NCI-H146 treated with DMSO at 0.1 percent for 48 hours (cell line): Measurements from ENCODE around the gene RAB37.
A peak's percentile ranks its signal among the peaks of the same experiment; 100 is the strongest.

ENCODE experiments used
- DNase-seq: peaks from one replicate; lab custom pipeline; 2025; ENCODE audit not compliant: unreplicated experiment; lab: John Stamatoyannopoulos, UW

RAB37 gene

DNA sequence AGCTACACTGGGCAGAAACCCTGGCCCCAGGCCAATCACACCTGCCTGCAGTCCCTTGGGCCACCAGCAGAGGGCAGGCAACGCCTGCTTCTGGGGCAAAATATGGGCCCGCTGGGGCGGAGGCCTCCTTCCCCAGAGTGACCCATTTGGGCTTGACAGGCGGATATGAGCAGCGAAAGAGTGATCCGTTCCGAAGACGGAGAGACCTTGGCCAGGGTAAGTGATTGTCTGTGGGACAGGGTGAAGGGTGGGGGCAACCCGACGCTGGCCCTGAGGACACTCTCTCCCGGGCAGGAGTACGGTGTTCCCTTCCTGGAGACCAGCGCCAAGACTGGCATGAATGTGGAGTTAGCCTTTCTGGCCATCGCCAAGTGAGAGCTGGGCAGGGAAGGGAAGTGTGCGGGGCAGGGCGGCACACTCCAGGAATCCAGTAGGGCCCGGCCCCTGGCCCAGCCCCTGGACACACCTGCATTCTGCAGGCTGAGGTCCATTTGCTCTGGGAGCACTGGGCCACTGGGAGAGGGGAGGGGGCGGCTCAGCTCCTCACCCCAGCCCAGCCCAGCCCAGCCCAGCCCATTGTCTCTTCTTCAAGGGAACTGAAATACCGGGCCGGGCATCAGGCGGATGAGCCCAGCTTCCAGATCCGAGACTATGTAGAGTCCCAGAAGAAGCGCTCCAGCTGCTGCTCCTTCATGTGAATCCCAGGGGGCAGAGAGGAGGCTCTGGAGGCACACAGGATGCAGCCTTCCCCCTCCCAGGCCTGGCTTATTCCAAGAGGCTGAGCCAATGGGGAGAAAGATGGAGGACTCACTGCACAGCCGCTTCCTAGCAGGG lies 7.9 kb downstream of the RAB37 start:
- DNase-seq = peak; percentile 25

DNA sequence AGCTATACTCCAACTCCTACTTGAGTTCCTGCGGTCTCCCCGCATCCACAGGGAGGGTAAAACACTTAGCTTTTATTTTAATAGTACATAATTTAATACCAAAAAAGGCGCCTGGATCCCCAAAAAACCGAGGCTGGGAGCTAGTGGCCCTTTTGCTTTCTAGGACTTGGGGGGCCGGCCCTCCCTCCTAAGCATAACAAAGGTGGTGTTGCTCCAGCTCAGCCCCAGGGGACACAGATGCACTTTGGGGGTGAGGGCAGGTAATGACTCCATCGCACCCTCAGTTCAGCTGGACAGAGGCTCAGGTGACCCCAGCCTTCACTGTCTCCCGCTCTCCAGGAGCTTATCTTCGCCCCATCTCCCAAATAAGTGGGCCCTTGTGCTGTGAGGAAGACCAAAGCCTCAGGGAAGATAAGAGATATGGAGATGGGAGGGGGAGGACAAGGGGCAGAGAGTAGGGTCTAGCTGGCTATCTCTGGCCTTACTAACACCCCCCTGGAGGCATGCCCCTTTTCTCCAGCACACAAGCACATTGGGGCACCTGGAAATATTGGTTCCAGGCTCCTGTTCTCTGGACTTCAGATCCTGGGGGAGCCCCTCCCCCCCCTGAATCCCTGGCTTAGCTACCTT lies 8.6 kb downstream of the RAB37 start:
- no peak for DNase-seq

DNA sequence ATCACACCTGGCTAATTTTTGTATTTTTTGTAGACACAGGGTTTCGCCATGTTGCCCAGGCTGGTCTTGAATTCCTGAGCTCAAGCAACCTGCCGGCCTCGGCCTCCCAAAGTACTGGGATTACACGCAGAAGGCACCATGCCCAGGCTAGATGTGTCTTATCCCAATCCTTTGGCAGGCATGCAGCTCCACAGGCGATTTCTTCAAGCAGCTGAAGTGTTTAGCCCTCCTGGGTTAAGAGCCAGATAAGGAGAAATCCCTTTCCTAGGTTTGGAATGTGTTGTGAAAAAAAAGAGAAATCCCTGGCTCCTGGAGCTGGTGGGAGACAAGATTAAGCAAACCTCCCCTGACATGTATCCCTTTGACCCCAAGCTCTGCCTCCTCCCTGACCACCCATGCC lies 9.3 kb downstream of the RAB37 start:
- DNase-seq = no peak

DNA sequence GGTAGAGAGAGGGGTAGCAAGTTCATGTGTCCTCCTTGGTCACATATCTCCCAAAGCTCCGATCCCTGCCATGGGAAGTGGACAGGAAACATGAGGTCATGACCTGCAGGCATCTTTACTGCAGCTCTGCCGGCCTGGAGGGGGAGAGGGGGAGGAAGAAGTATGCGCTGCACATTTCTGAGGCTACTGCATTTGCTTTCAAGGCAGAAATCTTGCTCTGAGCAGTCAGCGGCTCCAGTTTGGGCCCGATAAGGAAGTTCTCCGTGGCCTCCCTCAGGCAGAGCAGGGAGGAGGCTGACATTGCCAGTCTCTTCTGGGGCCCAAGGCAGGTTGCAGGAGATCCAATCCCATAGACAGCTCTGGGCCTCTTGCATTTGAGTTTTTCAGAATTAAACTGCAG lies 9.9 kb downstream of the RAB37 start:
- DNase-seq = no peak

DNA sequence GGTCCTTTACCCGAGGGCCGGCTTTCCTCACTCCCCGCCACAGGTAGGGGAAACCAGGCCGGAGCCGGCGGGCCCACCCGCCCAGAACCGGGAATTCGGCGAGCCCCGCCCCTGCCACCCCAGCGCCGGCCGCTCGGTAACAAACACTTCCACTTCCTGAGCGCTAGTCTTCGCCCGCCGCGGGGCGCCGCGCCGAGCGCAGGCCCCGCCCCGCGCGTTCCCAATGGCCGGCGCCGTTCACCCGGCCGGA lies 11.1 kb downstream of the RAB37 start:
- no peak for DNase-seq

DNA sequence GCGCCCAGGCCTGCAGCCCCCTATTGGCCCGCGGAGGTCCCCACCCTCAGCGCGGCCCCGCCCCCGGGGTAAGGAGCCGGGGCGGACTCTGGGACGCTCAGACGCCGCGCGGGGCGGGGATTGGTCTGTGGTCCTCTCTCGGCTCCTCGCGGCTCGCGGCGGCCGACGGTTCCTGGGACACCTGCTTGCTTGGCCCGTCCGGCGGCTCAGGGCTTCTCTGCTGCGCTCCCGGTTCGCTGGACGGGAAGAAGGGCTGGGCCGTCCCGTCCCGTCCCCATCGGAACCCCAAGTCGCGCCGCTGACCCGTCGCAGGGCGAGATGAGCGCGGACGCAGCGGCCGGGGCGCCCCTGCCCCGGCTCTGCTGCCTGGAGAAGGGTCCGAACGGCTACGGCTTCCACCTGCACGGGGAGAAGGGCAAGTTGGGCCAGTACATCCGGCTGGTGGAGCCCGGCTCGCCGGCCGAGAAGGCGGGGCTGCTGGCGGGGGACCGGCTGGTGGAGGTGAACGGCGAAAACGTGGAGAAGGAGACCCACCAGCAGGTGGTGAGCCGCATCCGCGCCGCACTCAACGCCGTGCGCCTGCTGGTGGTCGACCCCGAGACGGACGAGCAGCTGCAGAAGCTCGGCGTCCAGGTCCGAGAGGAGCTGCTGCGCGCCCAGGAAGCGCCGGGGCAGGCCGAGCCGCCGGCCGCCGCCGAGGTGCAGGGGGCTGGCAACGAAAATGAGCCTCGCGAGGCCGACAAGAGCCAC lies 11.6 kb downstream of the RAB37 start, which contains the start of gene NHERF1:
Gene NHERF1, plus strand, starts transcription at position 100 of the 750 bp plus-strand sequence. Its CDS starts 219 bp downstream, at position 319.
- DNase-seq = peak; percentile 82

DNA sequence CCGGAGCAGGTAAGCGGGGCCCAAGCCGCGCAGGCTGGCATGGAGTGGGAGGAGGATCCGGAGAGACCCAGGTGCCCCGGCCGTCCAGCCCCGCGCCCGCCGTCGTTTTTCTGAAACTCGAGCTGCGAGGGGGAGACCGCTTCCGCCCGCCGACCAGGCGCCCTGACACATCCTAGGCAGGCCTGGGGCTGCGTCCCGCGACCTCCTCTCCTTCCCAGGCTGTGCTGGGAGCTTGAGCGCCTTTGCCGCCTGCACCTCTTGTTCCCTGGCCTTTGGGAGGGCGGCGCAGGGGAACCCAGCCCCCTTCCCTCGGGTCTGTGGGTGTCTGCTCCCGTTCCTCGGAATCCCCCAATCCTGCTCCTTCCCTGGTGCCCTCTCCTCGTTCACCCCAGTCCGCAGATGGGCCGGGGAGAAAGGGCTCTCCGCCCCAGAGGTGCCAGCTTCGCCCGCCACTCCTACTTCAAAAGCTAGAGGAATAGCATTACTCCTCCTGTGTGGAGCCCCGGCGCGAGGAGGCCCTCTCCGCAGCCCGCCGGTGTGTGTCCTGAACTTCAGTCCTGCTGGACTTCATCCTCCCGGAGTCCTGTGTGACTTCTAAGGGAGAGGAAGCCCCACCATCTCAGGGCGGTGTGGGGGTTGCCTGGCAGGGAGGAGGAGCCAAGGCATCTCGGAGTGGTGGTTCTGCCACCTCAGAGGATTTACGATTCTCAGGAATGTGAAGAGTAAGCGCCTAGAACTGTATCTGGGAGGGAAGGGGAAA lies 12.4 kb downstream of the RAB37 start:
- no peak for DNase-seq

DNA sequence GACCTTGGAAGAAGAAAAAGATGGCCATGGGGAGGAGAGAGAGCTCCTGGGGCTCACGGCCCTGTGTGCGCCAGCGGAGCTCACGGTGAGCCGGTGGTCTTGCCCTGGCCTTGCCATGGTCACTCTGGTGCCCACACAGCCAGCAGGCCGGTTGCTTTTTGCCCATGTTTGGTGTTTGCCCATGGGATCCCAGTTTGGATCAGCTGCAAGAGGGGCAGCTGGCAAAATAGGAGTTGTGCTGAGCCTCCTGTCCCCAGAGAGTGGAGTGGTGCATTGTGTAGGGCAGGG lies 12.9 kb downstream of the RAB37 start:
- no peak for DNase-seq

DNA sequence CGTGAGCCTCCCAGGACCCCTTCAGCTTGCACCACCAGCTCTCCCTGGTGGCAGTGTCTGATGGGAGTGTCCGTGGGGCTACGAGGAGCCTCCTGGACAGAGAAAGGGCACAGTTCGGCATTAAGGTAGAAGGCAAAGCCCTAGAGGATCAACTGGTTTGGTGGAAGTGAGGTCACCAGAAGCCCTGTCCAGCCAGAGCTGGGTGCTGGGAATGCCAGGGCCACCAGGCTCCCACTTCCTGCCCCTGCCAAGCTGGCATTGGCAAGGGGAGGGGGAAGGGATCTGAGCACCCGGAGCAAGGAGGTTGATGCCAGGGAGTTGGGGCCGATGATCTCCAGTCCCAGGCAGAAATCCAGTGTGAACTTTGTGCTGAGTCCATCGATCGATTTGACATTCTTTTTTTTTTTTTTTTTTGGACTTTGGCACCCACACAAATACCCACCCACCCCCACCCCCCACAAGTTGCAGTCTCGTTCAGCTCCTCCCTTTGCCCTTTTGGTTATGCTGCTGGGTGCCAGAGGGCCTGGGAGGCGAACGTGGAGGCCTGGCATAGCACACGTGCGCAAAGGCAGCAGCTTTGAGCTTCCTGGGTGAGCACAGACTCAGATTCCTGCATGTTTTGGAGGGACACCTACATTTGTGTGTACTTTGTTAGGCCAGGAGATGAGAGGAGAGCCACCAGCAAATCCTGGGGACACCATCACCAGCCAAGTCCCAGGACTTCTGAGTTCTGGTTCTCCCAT lies 13.4 kb downstream of the RAB37 start:
- no peak for DNase-seq

DNA sequence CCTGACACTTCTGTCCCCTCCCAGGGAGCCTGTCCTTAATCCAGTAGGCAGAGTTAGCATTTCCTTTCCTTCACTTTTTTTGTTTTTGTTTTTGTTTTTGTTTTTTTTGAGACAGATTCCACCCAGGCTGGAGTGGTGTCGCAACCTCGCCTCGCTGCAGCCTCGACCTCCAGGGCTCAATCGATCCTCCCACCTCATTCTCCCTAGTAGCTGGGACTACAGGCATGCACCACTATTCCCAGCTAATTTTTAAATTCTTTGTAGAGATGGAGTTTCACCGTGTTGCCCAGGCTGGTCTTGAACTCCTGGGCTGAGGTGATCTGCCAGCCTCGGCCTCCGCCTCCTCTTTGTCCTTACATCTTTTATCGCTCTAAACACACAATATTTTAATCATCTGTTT lies 15.4 kb downstream of the RAB37 start:
- no peak for DNase-seq

DNA sequence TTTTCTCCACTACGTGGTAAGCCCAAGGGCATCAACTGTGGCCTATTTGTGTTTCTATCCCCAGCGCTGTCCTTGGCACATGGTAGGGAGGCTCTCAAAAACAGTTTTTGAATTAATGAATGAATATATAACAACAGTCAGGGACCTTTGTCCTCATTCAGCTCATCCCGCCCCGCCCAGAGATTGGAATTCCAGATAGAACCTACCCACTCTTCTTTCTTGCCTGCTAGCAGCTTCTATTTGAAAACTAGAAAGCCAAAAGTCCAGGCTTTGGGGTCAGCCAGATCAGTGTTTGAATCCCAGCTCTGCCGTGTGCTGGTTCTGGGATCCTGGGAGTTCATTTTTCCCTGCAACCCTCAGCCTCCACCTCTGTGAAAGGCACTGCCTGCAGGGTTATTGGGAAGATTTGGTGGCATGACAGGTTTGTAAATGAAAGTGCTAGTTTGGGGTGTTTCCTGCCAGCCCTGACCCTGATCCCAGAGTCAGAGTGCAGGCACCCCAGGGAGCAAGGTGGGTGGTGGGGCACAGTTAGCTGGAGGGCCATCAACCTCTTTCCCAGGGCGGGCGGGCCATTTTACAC lies 15.9 kb downstream of the RAB37 start:
- no peak for DNase-seq

DNA sequence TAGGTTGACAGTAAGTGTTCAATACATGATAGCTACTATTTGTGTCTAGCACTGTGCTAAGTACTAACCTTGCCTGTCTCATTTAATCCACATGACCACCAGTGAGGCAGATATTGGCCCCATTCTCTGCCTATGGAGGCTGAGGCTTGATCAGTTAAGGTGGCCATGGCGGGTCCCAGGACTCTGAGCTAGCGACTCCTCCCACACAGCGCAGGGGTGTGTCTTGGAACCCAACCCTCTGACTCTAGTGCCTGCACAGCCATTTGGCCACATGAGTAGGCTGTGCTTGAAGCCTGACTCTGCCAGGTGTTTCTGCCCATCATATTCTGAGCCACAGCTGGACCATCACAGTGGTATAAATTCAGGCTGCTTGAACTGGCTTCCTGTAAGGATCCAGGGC lies 17.8 kb downstream of the RAB37 start:
- DNase-seq = no peak

DNA sequence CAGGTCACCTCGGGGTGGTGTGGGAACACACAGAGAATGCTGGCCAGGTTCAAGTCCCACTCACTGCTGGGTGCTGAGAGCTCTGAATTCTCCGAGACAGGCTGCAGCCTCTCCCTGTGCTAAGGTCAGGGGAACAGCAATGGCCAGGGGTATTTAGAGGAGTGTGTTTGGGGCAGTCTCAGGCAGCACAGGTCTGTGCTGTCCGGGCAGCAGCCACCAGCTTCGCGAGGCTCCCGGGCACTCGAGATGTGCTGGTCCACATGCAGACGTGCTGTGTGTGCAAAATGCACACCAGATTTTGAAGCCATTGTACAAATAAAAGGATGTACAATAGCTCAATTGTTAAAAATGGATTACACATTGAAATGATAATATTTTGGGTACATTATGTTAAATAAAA lies 18.5 kb downstream of the RAB37 start:
- no peak for DNase-seq

DNA sequence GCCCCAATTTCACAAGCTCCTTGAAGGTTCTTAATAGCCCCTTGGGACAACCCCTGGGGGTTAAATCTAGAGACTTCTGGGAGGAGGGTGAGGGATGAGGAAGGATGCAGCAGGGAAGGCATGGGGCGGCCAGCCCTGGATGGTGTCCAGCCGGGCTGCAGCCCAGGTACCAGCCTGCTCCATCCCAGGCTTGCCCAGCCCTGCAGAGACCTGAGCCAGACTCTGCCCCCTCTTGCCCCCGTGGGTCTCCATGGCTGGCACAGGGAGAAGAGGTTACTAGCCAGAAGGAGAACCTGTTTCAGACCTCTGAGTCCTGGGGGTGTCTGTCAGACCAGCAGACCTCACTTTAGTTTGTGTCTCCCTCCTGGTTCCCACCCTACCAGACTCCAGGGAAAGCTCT lies 19.8 kb downstream of the RAB37 start:
- no peak for DNase-seq

DNA sequence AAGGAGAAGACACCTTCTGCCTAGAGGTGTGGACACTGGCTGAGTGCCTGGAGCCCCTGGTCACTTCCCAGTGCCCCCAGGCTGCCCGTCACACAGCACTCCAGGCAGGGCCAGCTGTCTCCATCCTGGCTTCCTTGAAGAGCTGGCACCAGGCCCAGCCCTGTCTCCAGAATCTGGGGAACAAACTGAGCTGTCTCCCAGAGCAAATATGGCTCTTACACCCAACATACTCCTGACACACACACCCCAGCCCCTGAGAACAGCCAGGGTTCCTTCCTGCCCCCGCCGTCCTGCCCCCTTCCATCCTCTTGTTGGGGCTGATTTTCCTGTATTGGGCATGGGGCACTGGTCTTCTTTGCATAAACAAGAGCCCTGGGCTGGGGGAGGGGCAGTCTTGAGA lies 20.4 kb downstream of the RAB37 start:
- no peak for DNase-seq

DNA sequence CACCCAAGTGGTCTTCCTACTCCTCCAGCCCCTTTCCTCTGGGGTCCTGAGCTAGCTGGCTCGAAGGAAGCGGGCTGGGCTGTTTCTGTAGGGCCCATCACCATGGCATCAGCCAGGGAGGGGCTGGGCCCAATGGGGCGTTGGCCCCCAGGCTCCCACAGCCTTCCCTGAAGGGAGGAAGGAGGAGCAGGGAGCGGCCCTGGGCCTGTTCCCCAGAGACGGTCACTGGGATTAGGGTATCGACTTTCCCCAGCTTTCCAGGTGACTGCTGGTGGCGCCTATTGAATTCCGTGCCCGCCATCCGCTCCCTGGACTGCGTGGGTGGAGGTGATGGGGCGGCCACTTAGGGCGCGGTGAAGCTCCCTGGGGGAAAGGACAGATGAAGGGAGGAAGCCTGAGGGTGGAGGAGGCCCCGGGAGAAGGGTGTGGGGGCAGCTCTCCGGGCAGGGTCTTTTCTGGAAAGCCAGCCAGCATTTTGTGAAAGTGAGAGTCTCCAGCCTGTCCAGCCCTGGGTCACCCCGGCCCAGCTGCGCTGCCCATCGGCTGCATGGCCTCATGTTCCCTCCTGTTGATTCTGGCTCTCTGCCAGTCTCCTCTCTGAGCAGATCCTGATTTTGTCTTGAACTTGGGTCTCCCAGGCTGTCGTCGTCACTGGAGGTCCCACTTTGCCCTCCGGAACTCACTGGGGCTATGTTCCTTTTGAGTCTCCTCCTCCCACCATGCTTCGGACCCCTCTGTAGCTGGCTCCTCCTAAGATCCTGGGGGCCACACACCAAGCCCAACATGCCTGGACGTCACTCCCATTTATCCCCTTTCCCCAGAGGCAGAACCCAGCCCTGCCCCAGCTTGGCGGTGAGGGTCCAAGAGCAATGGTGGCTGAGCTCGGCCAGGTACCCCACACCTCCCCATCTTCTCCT lies 21.1 kb downstream of the RAB37 start:
- DNase-seq = no peak

DNA sequence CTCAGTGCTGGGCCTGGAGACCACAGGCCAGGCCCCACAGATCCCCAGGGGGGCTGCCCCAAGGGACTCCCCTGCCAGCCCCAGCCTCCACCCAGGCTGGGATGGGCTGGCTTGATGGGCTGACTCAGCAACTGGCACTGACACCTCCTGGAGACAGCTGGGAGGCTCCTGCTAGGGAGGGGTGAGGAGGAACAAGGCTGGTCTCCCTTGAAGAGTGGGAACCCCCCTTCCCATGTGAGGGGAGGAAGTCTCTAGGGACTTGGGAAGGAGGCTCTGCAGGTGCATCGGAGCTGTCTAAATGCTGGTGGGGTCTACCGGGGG lies 21.8 kb downstream of the RAB37 start:
- DNase-seq = no peak

DNA sequence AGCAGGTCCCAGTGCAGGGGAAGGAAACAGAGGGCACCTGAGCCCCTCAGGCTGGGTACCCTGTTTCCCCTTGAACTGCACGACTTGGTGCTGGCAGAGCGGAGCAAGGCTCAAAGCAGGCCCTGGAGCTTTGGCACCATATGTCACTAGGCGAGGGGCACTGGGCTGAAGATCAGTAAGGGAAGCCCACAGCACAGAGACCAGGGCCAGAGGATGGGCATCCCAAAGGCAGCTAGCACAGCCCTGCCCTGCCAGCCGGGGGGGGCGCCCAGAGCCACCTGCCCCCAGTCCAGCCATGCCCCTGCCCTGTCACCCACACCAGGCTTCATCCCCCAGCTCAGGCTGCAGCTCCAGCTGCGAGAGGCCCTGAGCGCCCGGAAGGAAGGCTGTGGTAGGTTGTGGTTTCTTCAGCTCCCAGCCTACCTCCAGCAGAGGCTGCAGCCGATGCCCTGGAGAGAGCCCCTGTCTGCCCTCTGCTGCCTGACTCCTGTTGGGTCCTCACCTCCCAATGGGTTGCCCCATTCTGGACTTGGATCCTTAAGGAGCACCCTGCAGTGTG lies 22.3 kb downstream of the RAB37 start:
- no peak for DNase-seq

DNA sequence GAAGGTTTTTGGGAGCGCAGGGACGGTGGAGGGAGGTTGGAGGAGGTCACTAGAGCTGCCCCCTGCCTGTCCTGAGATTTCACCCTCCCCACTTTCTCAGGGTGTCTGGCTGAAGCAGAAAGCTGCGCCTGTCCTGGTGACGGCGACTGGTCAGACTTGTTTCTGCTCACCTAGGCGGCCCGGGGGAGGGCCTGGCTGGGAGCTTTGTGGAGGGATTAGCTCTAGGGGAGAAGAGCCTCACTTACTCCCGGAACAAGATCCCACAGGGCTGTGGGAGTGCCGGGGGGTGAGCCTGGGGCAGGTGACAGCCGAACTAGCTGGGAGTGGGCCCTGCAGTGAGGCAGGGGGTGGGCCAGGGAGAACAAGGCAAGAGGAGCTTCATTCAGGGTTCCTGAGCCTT lies 22.9 kb downstream of the RAB37 start:
- DNase-seq = no peak
